GM19455 (cell line): ENCODE data around the gene RRAD.

Experiments
- ATAC-seq: cut with Tn5 transposase; IDR thresholded peaks from one replicate; pipeline ENCODE4 v1.9.1; 2021; ENCODE audit not compliant: unreplicated experiment

Gene RRAD

GRCh38 chr16:66918355-66918754, 7.0 kb downstream of the RRAD start:
- ATAC-seq: no peak

- ATAC-seq: no peak
These were observed 7.6 kb downstream of the RRAD start for GRCh38 chr16:66917741-66918140.

- ATAC-seq: no peak
These were observed 8.8 kb downstream of the RRAD start for GRCh38 chr16:66916518-66916917.

GRCh38 chr16:66915041-66915440, 10.3 kb downstream of the RRAD start:
- no peak for ATAC-seq

GRCh38 chr16:66914541-66914940, 10.8 kb downstream of the RRAD start:
- ATAC-seq: no peak

- ATAC-seq: no peak
These were observed 11.6 kb downstream of the RRAD start for GRCh38 chr16:66913711-66914110.

- ATAC-seq: no peak
These were observed 12.3 kb downstream of the RRAD start for GRCh38 chr16:66913081-66913480.

- no peak for ATAC-seq
These were observed 13.5 kb downstream of the RRAD start for GRCh38 chr16:66911801-66912200.

GRCh38 chr16:66911112-66911511, 14.2 kb downstream of the RRAD start:
- no peak for ATAC-seq

GRCh38 chr16:66910175-66910940, 15.0 kb downstream of the RRAD start:
- no peak for ATAC-seq

- ATAC-seq: no peak
These were observed 16.4 kb downstream of the RRAD start for GRCh38 chr16:66908762-66909559.

GRCh38 chr16:66908116-66908515, 17.2 kb downstream of the RRAD start:
- ATAC-seq: no peak

GRCh38 chr16:66906916-66907836, 18.2 kb downstream of the RRAD start:
- ATAC-seq: no peak

- ATAC-seq: no peak
These were observed 19.4 kb downstream of the RRAD start for GRCh38 chr16:66905633-66906539.

GRCh38 chr16:66904846-66905632, 20.3 kb downstream of the RRAD start:
- ATAC-seq: no peak

- no peak for ATAC-seq
These were observed 20.9 kb downstream of the RRAD start for GRCh38 chr16:66904428-66904845.

GRCh38 chr16:66903544-66904427, 21.5 kb downstream of the RRAD start:
- ATAC-seq: no peak
